HG03095 (cell line): Measurements from ENCODE around the gene CENPM.
"Not testable (repeated sequence)": the region's sequence is repeated elsewhere in the genome, so short reads cannot be mapped to it uniquely, and the experiment has no call there.

Source experiments
- ATAC-seq: cut with Tn5 transposase; IDR thresholded peaks from one replicate; pipeline ENCODE4 v1.9.1; 2021; ENCODE audit warnings: moderate library complexity; ENCODE audit not compliant: unreplicated experiment

CENPM gene

GRCh38 chr22:41966607-41967240, 19.8 kb upstream of the CENPM start:
- no peak for ATAC-seq

DNA sequence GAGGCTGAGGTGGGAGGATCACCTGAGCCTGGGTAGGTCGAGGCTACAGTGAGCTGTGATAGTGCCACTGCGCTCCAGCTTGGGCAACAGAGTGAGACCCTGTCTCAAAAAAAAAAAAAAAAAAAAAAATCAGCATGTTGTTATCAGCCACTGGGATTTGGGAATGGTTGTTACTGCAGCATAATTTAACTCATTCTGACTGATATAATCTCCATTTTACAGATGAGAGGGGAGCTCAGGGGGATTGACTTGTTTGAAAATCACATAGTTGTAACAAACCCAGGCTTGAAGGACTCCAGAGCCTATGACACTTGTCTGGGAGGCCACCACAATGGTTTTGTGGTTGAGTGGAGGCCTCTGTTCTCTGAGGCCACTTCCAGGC, 19.3 kb upstream of the CENPM start:
- ATAC-seq, result no peak

- ATAC-seq, result no peak
These were observed 17.1 kb upstream of the CENPM start for GRCh38 chr22:41964112-41964491.

DNA sequence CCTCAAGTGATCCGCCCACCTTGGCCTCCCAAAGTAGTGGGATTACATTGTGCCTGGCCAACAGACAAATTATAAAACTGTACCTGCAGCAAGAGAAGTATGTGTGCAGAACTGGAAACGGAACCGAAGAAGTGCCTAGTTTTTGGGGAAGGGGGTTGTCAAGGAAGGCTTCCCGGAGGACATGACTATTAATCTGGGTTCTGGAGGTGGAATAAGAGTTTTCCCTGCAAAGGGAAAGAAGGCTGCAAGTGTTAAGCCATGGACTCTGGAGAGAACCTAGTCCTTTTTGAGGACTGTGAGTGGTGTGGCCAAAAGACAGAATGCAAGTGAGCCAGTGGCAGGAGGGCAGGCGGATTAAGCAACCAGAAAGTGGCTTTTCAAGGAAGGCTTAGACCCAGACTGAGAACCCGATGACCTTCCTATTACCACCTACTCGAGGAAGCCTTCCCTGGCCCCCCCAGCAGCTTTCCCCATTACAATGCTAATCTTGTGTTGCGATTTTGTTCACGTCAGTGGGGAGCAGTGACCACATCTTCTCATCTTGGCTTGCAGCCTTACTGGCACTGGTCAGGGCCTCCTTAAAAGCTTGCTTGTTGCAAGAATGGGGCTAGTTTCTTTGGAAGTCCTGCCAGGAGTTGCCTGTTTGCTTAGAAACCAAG, 16.6 kb upstream of the CENPM start:
- ATAC-seq, result no peak

DNA sequence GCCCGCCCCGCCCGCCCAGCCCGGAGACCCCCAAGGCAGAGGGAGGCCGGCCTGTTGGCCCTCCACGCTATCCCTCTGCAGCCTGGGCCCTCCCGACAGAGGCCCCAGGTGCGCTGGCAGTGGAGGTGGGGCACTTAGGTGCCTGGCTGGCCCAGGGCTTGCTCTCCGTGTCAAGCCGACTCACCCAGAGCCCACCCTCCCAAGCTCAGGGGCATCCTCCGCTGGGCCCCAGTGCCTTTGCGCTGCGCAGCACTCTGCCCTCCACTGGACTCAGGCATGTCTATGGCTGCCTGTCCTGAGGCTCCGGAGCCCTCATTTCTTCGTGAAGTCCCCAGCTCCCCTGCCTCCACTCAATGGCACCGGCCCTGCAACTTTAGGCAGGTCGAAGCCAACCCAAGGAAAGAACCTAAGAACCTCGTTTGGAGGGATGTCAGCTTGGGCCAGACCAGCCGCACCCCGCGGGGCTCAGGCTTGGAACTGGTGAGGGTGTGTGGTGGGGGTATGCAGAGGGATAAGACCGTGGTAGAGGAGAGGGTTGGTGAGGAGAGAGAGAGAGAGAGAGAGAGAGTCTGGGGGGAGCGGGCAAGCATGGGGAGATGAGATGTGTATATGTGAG, 11.1 kb upstream of the CENPM start:
- ATAC-seq, result no peak

- ATAC-seq, result no peak
These were observed 5.8 kb upstream of the CENPM start for GRCh38 chr22:41952713-41953112.

DNA sequence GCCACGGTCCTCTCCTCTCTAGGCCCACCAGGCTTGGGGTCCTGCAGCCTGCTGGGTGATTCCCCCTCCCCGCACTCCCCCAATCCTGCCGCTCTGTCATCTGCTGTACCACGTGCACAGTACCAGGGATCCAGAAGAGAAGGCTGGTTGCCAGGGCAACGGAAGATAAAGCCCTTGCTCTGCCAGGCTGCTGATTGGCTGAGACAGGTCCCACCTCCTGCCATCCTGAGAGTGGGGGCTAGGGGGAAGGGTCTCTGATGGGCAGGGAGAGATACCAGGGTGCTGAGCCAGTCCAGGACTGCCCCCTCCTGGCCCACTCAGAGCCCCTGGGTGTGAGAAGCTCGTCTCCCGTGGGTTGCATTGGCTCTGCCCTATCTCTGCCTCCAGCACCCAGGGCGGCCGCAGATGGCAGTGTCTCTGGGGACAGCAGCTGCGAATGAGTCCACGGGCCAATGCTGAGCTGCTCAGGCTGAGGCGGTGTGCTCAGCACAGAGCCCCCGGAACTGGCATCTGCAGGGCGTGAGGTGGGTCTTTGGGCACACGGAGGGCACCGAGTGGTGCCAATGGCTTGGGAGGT, 5.0 kb upstream of the CENPM start, which contains the start of gene SMIM45:
Gene SMIM45, plus strand, starts transcription at position 253 of the 577 bp plus-strand sequence.
- ATAC-seq, result no peak

GRCh38 chr22:41949297-41949965, 2.5 kb upstream of the CENPM start:
- ATAC-seq, result no peak

- not testable (repeated sequence) for ATAC-seq
These were observed 2.0 kb upstream of the CENPM start for GRCh38 chr22:41948928-41949296.

GRCh38 chr22:41948142-41948541, 1.2 kb upstream of the CENPM start:
- ATAC-seq, result no peak

- no peak for ATAC-seq
These were observed 600 bp upstream of the CENPM start for GRCh38 chr22:41947424-41948080.

DNA sequence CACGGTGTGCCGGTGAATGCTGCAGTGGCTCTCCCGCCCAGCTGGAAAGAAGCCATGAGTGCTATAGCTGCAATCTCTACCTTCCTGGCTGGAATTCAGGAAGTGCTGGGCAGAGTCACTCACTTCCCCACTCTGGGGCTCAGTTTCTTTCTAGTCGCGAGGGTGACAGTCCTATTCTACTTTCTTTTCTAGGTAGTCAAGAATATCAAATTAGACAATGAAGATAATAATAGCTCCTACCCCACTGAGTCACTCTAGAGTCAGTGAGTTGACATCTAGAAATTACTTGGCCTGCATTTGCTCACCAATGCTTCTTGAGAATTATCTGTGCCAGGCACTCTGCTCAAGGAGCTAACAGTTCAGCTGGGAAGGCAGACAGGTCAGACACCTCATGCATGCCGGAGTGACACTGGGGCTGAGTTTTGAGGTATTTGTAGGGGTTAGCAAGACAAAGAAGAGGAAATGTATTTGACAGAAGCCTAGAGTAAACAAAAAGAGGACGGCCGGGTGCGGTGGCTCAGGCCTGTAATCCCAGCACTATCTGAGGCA, 3.2 kb downstream of the CENPM start:
- no peak for ATAC-seq

DNA sequence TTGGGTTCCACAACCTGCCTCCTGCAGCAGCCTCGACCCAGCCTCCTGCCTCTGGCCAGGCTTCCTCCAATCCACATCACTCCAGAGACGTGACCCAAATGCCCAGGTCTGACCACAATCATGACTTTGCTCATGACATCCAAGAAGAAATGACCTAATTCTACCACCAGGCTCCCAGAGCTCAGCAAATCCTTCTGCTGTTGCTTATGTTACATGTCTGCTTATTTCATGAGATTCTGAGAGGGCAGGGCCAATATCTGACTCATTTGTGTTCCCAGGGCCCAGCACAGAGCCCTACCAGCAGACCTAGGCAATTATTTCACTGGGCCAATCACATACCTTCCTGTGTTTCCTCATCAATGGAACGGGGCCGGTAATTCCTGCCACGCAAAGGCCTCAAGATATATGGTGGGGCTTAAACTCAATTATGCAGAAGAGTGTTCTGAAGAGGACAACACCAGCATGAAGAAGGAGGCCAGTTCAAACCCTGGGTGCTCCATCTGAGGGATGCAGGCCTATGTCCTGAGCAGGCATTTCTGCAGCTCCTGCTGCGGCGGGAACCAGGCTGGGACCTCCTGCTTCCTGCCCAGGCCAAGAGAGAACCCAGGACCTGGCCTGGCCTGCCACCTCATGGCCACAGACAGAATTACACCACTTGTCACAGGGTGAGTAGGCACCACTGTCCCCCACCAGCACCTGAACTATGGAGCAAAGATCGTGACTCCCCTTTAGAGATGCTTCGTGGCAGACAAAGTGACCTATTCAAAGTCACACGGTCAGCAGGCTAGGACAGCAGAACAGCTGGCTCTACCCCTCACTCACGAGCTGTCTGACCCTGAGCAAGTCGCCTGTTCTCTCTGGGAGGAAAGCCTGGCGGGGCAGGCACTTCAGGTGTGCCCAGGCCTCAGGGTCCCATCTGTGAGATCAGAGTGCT, 5.9 kb downstream of the CENPM start:
- no peak for ATAC-seq

- ATAC-seq, result peak; percentile 40
These were observed 6.7 kb downstream of the CENPM start for GRCh38 chr22:41939981-41940831.

GRCh38 chr22:41936894-41937169, 10.1 kb downstream of the CENPM start:
- no peak for ATAC-seq

- no peak for ATAC-seq
These were observed 11.4 kb downstream of the CENPM start for GRCh38 chr22:41935509-41935908.

DNA sequence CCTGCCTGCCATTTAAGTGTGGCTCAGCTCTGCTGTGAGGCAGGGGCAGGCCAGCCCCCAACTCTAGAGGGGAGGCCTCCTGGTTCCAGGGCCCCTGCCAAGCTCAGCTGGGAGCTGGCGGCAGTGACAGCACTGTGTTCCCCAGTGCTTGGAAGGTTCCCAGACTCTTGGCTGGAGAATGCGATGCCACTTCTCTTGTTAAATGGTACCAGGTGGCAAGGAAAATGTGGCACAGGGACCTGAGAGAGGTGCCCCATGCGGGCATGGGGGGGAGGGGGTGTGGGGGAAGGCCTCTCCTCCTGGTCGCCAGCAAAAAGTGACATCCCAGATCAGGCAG, 12.0 kb downstream of the CENPM start:
- no peak for ATAC-seq

GRCh38 chr22:41934284-41935014, 12.5 kb downstream of the CENPM start:
- ATAC-seq, result no peak
